ENCODE measurements around the gene NEGR1.

- TF ChIP-seq POLR2A (IDR thresholded peaks at IDR 0.05) (no peak), CTCF (IDR thresholded peaks at IDR 0.05) (no peak), POLR2AphosphoS5 (IDR thresholded peaks at IDR 0.05) (no peak), EP300 (IDR thresholded peaks at IDR 0.05) (no peak)
Measured at GRCh38 chr1:71918630-71919029, 363.7 kb downstream of the NEGR1 start.

Measured in upper lobe of left lung (tissue), 4 donors.